Lower leg skin (tissue), 3 donors: Measurements from ENCODE around the gene PRKCH.

ENCODE experiments used
- CTCF ChIP-seq, 3 donors: fragments of 450-650 bp; IDR thresholded peaks; one replicate each; pipeline ENCODE4 v1.5.1; 2016; ENCODE audit warnings: antibody characterized with exemption in 3 of 3, mild to moderate bottlenecking in 3 of 3, moderate library complexity in 2 of 3
- POLR2A ChIP-seq, 2 donors: fragments of 450-650 bp; IDR thresholded peaks; one replicate each; pipeline ENCODE4 v1.6.1; 2016 to 2017; ENCODE audit warnings: antibody characterized with exemption in 2 of 2, mild to moderate bottlenecking in 1 of 2, moderate library complexity in 1 of 2

GRCh38 chr14:61591862-61592261 lies 270.5 kb downstream of the PRKCH start:
- TF ChIP-seq POLR2A (IDR thresholded peaks at IDR 0.05) (no peak), CTCF (IDR thresholded peaks at IDR 0.05) (no peak)
